ENCODE results near the gene HID1. TPM values are rescaled to one million over a fixed set of nuclear protein-coding genes. Genes with fewer than 3 reads are reported as not detected.
A peak's percentile ranks its signal among the peaks of the same experiment; 100 is the strongest.

Gene HID1
- total and polyA plus RNA-seq, 2 donors from 2014 or later: 13.6 to 32.6 TPM

- no peak for FAIRE-seq
- Histone ChIP-seq H3K4me3 (ENCODE audit: low read length in 3 of 3) (no peak overlapping the region), H3K27me3 (ENCODE audit: control insufficient read depth, insufficient read depth, low read length) (no peaks in the 10 kb centered on the region), H3K9ac (ENCODE audit: low read length in 3 of 3) (no peak overlapping the region), H3K9me3 (ENCODE audit: control insufficient read depth in 2 of 3, insufficient read depth in 1 of 3, low read length in 3 of 3) (no peaks in the 10 kb centered on the region), H3K4me1 (ENCODE audit: control insufficient read depth in 2 of 3, insufficient read depth in 2 of 3, low read depth in 1 of 3, low read length in 3 of 3) (no peaks in the 10 kb centered on the region), H3K27ac (ENCODE audit: low read depth in 2 of 2, low read length in 2 of 2) (no peak overlapping the region), H3K36me3 (ENCODE audit: control insufficient read depth in 2 of 3, insufficient read depth in 3 of 3, low read length in 3 of 3) (no peaks in the 10 kb centered on the region)
- no peak for DNase-seq
- no peak for TF ChIP-seq CTCF (IDR thresholded peaks at IDR 0.05; ENCODE audit: borderline replicate concordance, extremely low read depth, insufficient read depth)
- intact Hi-C loops (cut with DNase I): no loop called here
Measured at GRCh38 chr17:74952431-74953133, 20.0 kb downstream of the HID1 start.

- Histone ChIP-seq H3K4me1 (ENCODE audit: control insufficient read depth in 2 of 3, insufficient read depth in 2 of 3, low read depth in 1 of 3, low read length in 3 of 3) (no peaks in the 10 kb centered on the region), H3K9ac (ENCODE audit: low read length in 3 of 3) (no peak overlapping the region), H3K27ac (ENCODE audit: low read depth in 2 of 2, low read length in 2 of 2) (no peak overlapping the region), H3K9me3 (ENCODE audit: control insufficient read depth in 2 of 3, insufficient read depth in 1 of 3, low read length in 3 of 3) (no peaks in the 10 kb centered on the region), H3K36me3 (ENCODE audit: control insufficient read depth in 2 of 3, insufficient read depth in 3 of 3, low read length in 3 of 3) (no peaks in the 10 kb centered on the region), H3K27me3 (ENCODE audit: control insufficient read depth, insufficient read depth, low read length) (no peaks in the 10 kb centered on the region), H3K4me3 (ENCODE audit: low read length in 3 of 3) (no peak overlapping the region)
- intact Hi-C loops (cut with DNase I): no loop called here
- no peak for TF ChIP-seq CTCF (IDR thresholded peaks at IDR 0.05; ENCODE audit: borderline replicate concordance, extremely low read depth, insufficient read depth)
- FAIRE-seq (no peak), DNase-seq (peak in 1 of 5 donors; percentile 48)
Measured at GRCh38 chr17:74951680-74952421, 20.7 kb downstream of the HID1 start.

GRCh38 chr17:74951065-74951464 is 21.5 kb downstream of the HID1 start:
- intact Hi-C loops (cut with DNase I): no loop called here
- DNase-seq (no peak), FAIRE-seq (no peak)

More at GRCh38 chr17:74951065-74951464, 21.5 kb downstream of the HID1 start:
- no peaks in the 10 kb centered on the region for H3K9me3 ChIP-seq (ENCODE audit: control insufficient read depth in 2 of 3, insufficient read depth in 1 of 3, low read length in 3 of 3)
- H3K36me3 ChIP-seq (ENCODE audit: control insufficient read depth in 2 of 3, insufficient read depth in 3 of 3, low read length in 3 of 3): no peaks in the 10 kb centered on the region
- TF ChIP-seq CTCF (IDR thresholded peaks at IDR 0.05; ENCODE audit: borderline replicate concordance, extremely low read depth, insufficient read depth): no peak
- no peak overlapping the region for H3K27ac ChIP-seq (ENCODE audit: low read depth in 2 of 2, low read length in 2 of 2)
- no peak overlapping the region for H3K4me3 ChIP-seq (ENCODE audit: low read length in 3 of 3)
- no peaks in the 10 kb centered on the region for H3K27me3 ChIP-seq (ENCODE audit: control insufficient read depth, insufficient read depth, low read length)
- H3K9ac ChIP-seq (ENCODE audit: low read length in 3 of 3): no peak overlapping the region
- no peaks in the 10 kb centered on the region for H3K4me1 ChIP-seq (ENCODE audit: control insufficient read depth in 2 of 3, insufficient read depth in 2 of 3, low read depth in 1 of 3, low read length in 3 of 3)

All from kidney (tissue), 14 donors.